RWPE1 (cell line): ENCODE measurements around the gene BAZ1B.

ENCODE experiments used
- CTCF ChIA-PET: fragments of 350-600 bp; sonication (Branson Sonifier 250); formaldehyde crosslinking; extraction: SDS; loops from one replicate; lab custom pipeline; 2021; lab: Yijun Ruan, JAX
- POLR2A ChIA-PET: fragments of 400-600 bp; formaldehyde crosslinking; extraction: SDS; loops from one replicate; lab custom pipeline; 2020; ENCODE audit warnings: antibody characterized with exemption; ENCODE audit not compliant: low non-redundant PET; lab: Yijun Ruan, JAX
- DNase-seq: peaks from one replicate; pipeline ENCODE4 v3.0.0; 2012; ENCODE audit warnings: low spot score
- H3K27ac ChIP-seq: fragments of 450-650 bp; 2 replicates; pipeline ENCODE4 v1.5.1; 2017
- CTCF ChIP-seq: fragments of 450-650 bp; conservative IDR thresholded peaks from 2 replicates; pipeline ENCODE4 v1.5.1; 2017; ENCODE audit warnings: low read depth, mild to moderate bottlenecking

BAZ1B gene

DNA sequence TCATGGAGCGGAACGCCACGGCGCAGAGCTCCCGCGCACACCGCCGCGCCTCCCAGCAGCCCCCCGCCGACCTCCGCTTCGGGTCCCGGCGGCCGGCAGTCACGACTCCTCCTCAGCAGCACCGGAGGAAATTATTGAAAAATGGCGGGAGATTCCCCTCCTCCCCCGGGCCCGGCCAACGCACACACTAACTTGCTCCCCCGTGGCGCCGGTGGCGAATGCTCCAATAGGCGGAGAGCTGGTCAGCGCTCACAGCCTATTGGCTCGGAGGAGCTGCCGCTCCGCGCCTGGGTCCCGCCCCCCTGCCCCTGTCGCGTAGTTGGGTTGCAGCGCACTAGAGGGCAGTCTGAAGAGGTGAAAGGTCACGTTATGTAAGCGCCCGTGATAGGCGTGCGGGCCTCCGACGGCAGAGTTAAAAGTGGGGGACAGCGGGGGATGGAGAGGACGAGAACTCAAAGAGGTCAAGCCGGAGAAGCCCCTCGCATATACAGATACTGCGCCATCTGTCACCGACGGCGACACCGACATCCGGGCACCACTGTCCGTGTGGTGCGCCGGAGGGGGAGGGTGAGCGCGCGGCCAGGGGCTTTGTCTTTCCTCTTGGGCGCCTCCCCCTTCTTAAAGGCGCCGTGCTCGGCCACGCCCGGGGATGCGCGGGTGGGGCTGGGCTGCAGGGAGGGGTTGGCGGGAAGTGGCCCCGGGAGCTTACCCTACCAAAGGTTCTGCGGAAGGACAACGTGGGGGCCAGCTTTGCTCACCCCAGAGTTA lies at the start of gene BAZ1B:
TSS of gene BAZ1B (minus strand) at position 189 of the 768 bp plus-strand sequence. CDS start 360 bp downstream, outside the sequence.
- H3K27ac ChIP-seq, result peak within 1 kb of the TSS; percentile 93
- TF ChIP-seq CTCF, result no peak
- POLR2A ChIA-PET, result no interaction called here
- CTCF ChIA-PET, result interaction anchor here (0.6 kb wide), 1 partner anchor 12 kb away, joined by 4 read pairs; no protein-coding TSS in a partner anchor
- peak; percentile 99 for DNase-seq

DNA sequence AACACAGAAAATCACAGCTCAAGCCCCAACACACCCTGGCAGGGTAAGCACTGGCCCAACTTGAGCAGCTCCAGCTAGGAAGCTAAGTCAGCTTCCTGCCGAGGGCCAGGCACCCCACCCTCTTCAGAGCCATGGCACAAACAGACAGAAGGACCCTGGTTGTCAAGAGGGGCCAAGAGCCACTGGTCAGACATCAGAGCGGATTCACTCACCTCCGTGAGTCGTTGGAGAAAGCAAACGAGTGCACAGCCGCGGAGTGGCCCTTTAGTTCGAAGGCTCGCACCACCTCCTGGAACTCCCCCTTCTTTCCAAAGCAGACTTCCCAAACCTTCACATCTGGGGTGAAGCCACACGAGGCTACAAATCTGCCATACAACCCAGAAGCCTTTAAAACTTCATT lies 48.9 kb upstream of the BAZ1B start:
- CTCF ChIA-PET, result no interaction called here
- POLR2A ChIA-PET, result no interaction called here
- H3K27ac ChIP-seq, result peak overlapping the region; percentile 8; the same call in 1 of the 2 replicates
- no peak for DNase-seq
- no peak for TF ChIP-seq CTCF

DNA sequence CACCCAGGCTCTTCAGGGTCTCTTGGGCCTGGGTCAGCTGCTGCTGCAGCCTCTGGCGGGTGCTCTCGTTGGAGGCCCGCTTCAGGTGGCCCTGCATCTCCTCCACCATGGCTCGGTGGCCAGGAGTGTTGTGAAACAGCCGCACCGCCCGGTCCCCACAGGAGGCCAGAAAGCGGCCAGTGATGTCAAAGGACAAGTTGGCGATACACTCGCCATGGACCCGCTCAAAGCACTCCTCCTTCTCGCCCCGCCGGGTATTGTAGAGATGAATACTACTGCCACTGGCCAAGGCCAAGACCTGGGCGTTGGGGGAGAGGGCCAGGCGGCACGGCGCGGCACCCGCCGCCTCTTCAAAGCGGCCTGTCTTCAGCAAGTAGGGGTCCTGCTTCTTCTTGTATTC lies 48.4 kb upstream of the BAZ1B start:
- POLR2A ChIA-PET, result no interaction called here
- TF ChIP-seq CTCF, result no peak
- peak overlapping the region; percentile 8; the same call in 1 of the 2 replicates for H3K27ac ChIP-seq
- DNase-seq, result no peak
- CTCF ChIA-PET, result no interaction called here

GRCh38 chr7:73569042-73569608 lies 47.0 kb upstream of the BAZ1B start:
- H3K27ac ChIP-seq, result no peak overlapping the region
- no peak for DNase-seq
- CTCF ChIA-PET, result interaction anchor here (0.6 kb wide), 1 partner anchor 25 kb away, joined by 7 read pairs; no protein-coding TSS in a partner anchor
- POLR2A ChIA-PET, result no interaction called here
- no peak for TF ChIP-seq CTCF

DNA sequence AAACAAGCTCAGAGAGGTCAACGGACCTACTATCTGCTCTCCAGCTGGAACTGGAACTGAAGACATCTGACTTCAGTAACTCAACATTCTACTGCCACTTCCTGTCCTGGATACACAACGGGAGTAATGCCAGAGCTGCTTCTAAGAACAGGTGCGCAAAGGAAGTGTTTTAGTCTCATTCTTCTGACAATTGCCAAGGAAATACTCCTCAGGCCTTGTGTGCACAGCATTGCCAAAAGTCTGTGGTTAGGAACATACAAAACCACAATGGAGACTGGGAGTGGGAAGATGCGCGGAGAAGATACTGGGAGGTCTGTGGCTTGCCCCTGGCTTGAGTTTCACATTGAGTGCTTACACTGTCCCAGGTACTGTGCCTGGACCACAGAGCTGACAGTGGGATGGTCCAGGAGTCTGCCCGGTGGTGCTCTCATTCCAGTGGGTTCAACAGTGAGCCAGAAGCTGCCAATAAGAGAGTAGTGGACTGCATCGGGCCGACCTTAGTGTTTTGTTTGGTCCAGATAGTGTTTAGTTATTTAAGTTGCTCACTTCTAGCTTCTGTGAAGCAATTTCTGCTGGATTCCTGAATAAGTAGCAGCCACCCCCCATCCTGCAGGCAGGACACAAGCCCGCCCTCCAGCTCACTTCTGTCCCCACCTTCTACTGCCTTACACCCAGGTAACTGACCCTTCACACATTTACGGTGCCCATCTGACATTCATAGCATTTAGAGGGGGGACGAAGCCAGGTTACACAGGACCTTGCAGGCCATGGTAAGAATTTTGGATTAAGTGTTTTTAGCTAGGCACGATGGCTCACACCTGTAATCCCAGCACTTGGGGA lies 46.0 kb upstream of the BAZ1B start:
- CTCF ChIA-PET, result interaction anchor here (0.7 kb wide), 1 partner anchor 33 kb away, joined by 4 read pairs; no protein-coding TSS in a partner anchor

More for the DNA sequence above, 46.0 kb upstream of the BAZ1B start:
- no peak for TF ChIP-seq CTCF
- peak overlapping the region; percentile 20; the same call in 1 of the 2 replicates for H3K27ac ChIP-seq
- DNase-seq, result no peak
- POLR2A ChIA-PET, result no interaction called here
